Gastrocnemius medialis (tissue), 4 donors: ENCODE data around the gene OR2C3.

Source experiments
- POLR2A ChIP-seq, 2 donors: fragments of 450-650 bp; IDR thresholded peaks; one replicate each; pipeline ENCODE4 v1.6.1; 2017; ENCODE audit warnings: antibody characterized with exemption in 2 of 2, mild to moderate bottlenecking in 2 of 2, moderate library complexity in 2 of 2
- TF ChIP-seq, protein P1 (sequence below), 5 experiments: fragments of 450-650 bp in 3 of 5; fragments of 200-600 bp in 2 of 5; sonication (generic) in 2 of 5; IDR thresholded peaks in 4 of 5; conservative IDR thresholded peaks in 1 of 5; 1 replicate in 4 of 5; 2 replicates in 1 of 5; pipeline ENCODE4 v1.5.1; 2016 to 2019; ENCODE audit warnings: antibody characterized with exemption in 5 of 5, mild to moderate bottlenecking in 3 of 5, moderate library complexity in 3 of 5

- TF ChIP-seq, protein P1, sequence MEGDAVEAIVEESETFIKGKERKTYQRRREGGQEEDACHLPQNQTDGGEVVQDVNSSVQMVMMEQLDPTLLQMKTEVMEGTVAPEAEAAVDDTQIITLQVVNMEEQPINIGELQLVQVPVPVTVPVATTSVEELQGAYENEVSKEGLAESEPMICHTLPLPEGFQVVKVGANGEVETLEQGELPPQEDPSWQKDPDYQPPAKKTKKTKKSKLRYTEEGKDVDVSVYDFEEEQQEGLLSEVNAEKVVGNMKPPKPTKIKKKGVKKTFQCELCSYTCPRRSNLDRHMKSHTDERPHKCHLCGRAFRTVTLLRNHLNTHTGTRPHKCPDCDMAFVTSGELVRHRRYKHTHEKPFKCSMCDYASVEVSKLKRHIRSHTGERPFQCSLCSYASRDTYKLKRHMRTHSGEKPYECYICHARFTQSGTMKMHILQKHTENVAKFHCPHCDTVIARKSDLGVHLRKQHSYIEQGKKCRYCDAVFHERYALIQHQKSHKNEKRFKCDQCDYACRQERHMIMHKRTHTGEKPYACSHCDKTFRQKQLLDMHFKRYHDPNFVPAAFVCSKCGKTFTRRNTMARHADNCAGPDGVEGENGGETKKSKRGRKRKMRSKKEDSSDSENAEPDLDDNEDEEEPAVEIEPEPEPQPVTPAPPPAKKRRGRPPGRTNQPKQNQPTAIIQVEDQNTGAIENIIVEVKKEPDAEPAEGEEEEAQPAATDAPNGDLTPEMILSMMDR (IDR thresholded peaks at IDR 0.05 in 4 of 5, conservative IDR thresholded peaks at IDR 0.05 in 1 of 5): no peak
- TF ChIP-seq POLR2A (IDR thresholded peaks at IDR 0.05): no peak
These were observed 3.0 kb upstream of the OR2C3 start for GRCh38 chr1:247539215-247539614.
